Sigmoid colon (tissue), 4 donors: ENCODE data around the gene TUBB1.

ENCODE experiments used
- POLR2A ChIP-seq, 2 donors: fragments of 450-650 bp; IDR thresholded peaks; one replicate each; pipeline ENCODE4 v1.6.1; 2016; ENCODE audit warnings: antibody characterized with exemption in 2 of 2, mild to moderate bottlenecking in 2 of 2, moderate library complexity in 2 of 2
- POLR2AphosphoS5 ChIP-seq, 4 donors: sonication (generic); formaldehyde crosslinking; IDR thresholded peaks; one replicate each; pipeline ENCODE4 v1.6.1; 2017; ENCODE audit warnings: antibody characterized with exemption in 4 of 4
- TF ChIP-seq, protein P1 (sequence below), 4 experiments: fragments of 450-650 bp in 3 of 4; fragments of 200-600 bp in 1 of 4; IDR thresholded peaks; one replicate each; pipeline ENCODE4 v1.5.1; 2016 to 2019; ENCODE audit warnings: antibody characterized with exemption in 4 of 4, mild to moderate bottlenecking in 3 of 4, moderate library complexity in 2 of 4

DNA sequence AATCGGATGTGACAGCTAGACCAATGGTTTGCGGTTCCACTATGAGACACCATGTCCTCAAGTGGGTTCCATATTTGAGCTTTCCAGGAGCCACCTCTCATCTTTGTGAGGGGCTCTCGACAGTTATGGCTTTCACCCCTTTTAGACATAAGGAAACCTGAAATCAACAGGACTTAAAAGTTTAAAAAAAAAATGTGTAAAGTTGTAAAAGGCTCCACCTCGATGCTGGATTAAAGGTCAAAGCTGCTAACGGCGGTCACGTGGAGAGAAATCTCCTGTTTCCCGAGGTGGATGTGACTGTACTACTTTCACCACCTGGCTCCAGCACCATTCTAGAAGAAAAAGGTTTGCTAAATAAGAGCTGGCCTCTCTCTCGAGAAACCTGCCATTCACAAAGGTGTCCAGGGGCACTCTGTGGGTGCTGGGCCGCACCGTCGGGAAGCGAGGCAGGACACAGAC lies 12.4 kb downstream of the TUBB1 start:
- TF ChIP-seq POLR2A (IDR thresholded peaks at IDR 0.05) (no peak), POLR2AphosphoS5 (IDR thresholded peaks at IDR 0.05) (no peak)
- TF ChIP-seq, protein P1, sequence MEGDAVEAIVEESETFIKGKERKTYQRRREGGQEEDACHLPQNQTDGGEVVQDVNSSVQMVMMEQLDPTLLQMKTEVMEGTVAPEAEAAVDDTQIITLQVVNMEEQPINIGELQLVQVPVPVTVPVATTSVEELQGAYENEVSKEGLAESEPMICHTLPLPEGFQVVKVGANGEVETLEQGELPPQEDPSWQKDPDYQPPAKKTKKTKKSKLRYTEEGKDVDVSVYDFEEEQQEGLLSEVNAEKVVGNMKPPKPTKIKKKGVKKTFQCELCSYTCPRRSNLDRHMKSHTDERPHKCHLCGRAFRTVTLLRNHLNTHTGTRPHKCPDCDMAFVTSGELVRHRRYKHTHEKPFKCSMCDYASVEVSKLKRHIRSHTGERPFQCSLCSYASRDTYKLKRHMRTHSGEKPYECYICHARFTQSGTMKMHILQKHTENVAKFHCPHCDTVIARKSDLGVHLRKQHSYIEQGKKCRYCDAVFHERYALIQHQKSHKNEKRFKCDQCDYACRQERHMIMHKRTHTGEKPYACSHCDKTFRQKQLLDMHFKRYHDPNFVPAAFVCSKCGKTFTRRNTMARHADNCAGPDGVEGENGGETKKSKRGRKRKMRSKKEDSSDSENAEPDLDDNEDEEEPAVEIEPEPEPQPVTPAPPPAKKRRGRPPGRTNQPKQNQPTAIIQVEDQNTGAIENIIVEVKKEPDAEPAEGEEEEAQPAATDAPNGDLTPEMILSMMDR (IDR thresholded peaks at IDR 0.05) = no peak
